GM23338 (cell line): ENCODE data around the gene LRRC3. TPM values are rescaled to one million over a fixed set of nuclear protein-coding genes. Genes with fewer than 3 reads are reported as not detected.

Source experiments
- ATAC-seq: fragments of 200-7000 bp; cut with Tn5 transposase; 3 replicates; pipeline ENCODE4 v1.9.1; 2020
- DNase-seq: peaks from one replicate; pipeline ENCODE4 v3.0.0-alpha.2; 2015; ENCODE audit warnings: low spot score
- H2AFZ ChIP-seq: fragments of 200-600 bp; sonication (generic); 2 replicates; pipeline ENCODE4 v1.8.0; 2016; ENCODE audit warnings: antibody characterized with exemption, mild to moderate bottlenecking, moderate library complexity
- H3F3A ChIP-seq: fragments of 200-600 bp; sonication (generic); replicated peaks from 2 replicates; pipeline ENCODE4 v1.8.0; 2017; ENCODE audit warnings: antibody characterized with exemption, mixed run types, low read depth
- H3K27ac ChIP-seq: fragments of 200-600 bp; sonication (generic); 2 replicates; pipeline ENCODE4 v1.6.1; 2016; ENCODE audit warnings: low read depth
- H3K27me3 ChIP-seq: fragments of 200-600 bp; sonication (generic); 2 replicates; pipeline ENCODE4 v1.8.0; 2016; ENCODE audit warnings: mild to moderate bottlenecking, mixed run types, moderate library complexity; ENCODE audit not compliant: insufficient read depth
- H3K36me3 ChIP-seq: fragments of 200-600 bp; sonication (generic); 2 replicates; pipeline ENCODE4 v1.8.0; 2016; ENCODE audit warnings: mild to moderate bottlenecking; ENCODE audit not compliant: insufficient read depth
- H3K4me1 ChIP-seq: fragments of 200-600 bp; sonication (generic); 2 replicates; pipeline ENCODE4 v1.8.0; 2016; ENCODE audit warnings: mild to moderate bottlenecking, moderate library complexity; ENCODE audit not compliant: insufficient read depth
- H3K4me2 ChIP-seq: fragments of 200-600 bp; sonication (generic); 2 replicates; pipeline ENCODE4 v1.7.1; 2017; ENCODE audit warnings: mixed run types
- H3K4me3 ChIP-seq: fragments of 200-600 bp; sonication (generic); 2 replicates; pipeline ENCODE4 v1.6.1; 2016; ENCODE audit warnings: mixed run types
- H3K79me2 ChIP-seq: fragments of 200-600 bp; sonication (generic); replicated peaks from 2 replicates; pipeline ENCODE4 v1.8.0; 2017; ENCODE audit warnings: mild to moderate bottlenecking; ENCODE audit not compliant: insufficient read depth
- H3K9me2 ChIP-seq: fragments of 200-600 bp; sonication (generic); 2 replicates; pipeline ENCODE4 v1.8.0; 2017; ENCODE audit not compliant: insufficient read depth
- H4K20me1 ChIP-seq: fragments of 200-600 bp; sonication (generic); replicated peaks from 2 replicates; pipeline ENCODE4 v1.8.0; 2017; ENCODE audit warnings: mild to moderate bottlenecking; ENCODE audit not compliant: insufficient read depth
- H3K27ac Mint-ChIP-seq: 2 replicates; pipeline ENCODE4 v1.8.0; 2020; ENCODE audit warnings: inconsistent platforms, mild to moderate bottlenecking, moderate library complexity, mixed read lengths
- H3K27me3 Mint-ChIP-seq: 3 replicates; pipeline ENCODE4 v1.8.0; 2022; ENCODE audit warnings: low read depth, mild to moderate bottlenecking, moderate library complexity, mixed read lengths, inconsistent platforms; ENCODE audit not compliant: insufficient read depth, poor library complexity
- H3K36me3 Mint-ChIP-seq: 3 replicates; pipeline ENCODE4 v1.8.0; 2021; ENCODE audit warnings: low read depth, mild to moderate bottlenecking, inconsistent platforms, moderate library complexity, mixed read lengths
- H3K4me1 Mint-ChIP-seq: 3 replicates; pipeline ENCODE4 v1.8.0; 2020; ENCODE audit warnings: mild to moderate bottlenecking, inconsistent platforms, mixed read lengths
- H3K4me3 Mint-ChIP-seq: 3 replicates; pipeline ENCODE4 v1.8.0; 2021; ENCODE audit warnings: moderate library complexity, mild to moderate bottlenecking, inconsistent platforms, mixed read lengths
- H3K9me3 Mint-ChIP-seq: 3 replicates; pipeline ENCODE4 v1.8.0; 2020; ENCODE audit warnings: moderate library complexity, mild to moderate bottlenecking, inconsistent platforms, mixed read lengths
- CTCF ChIP-seq, 2 experiments: fragments of 200-600 bp in 1 of 2; sonication (generic) in 1 of 2; conservative IDR thresholded peaks; 2 replicates each; pipeline versions ENCODE4 v1.5.1 to v1.6.1; 2016 to 2017; ENCODE audit warnings: antibody characterized with exemption in 2 of 2, low read depth in 2 of 2, mild to moderate bottlenecking in 2 of 2, moderate library complexity in 1 of 2
- ETS1 ChIP-seq: IDR thresholded peaks from 2 replicates; pipeline ENCODE4 v1.6.1; 2016; ENCODE audit warnings: antibody characterized with exemption
- EZH2 ChIP-seq: fragments of 200-600 bp; sonication (generic); IDR thresholded peaks from one replicate; pipeline ENCODE4 v1.8.0; 2017; ENCODE audit warnings: antibody characterized with exemption, mild to moderate bottlenecking, low read depth; ENCODE audit not compliant: unreplicated experiment
- EZH2phosphoT487 ChIP-seq: fragments of 200-600 bp; sonication (generic); IDR thresholded peaks from one replicate; pipeline ENCODE4 v1.8.1; 2018; ENCODE audit warnings: antibody characterized with exemption; ENCODE audit not compliant: unreplicated experiment
- NANOG ChIP-seq: IDR thresholded peaks from 2 replicates; pipeline ENCODE4 v1.6.1; 2016; ENCODE audit warnings: antibody characterized with exemption, borderline replicate concordance
- REST ChIP-seq: IDR thresholded peaks from one replicate; pipeline ENCODE4 v1.6.1; 2018; ENCODE audit warnings: antibody characterized with exemption; ENCODE audit not compliant: unreplicated experiment
- STAT1 ChIP-seq: IDR thresholded peaks from one replicate; pipeline ENCODE4 v1.6.1; 2016; ENCODE audit warnings: antibody characterized with exemption; ENCODE audit not compliant: unreplicated experiment
- ZNF114 ChIP-seq: fragments of 250-450 bp; sonication (Bioruptor Pico); IDR thresholded peaks from 2 replicates; pipeline ENCODE4 v1.5.0; 2020; ENCODE audit warnings: mild to moderate bottlenecking, moderate library complexity
- ZNF331 ChIP-seq: fragments of 250-450 bp; sonication (Bioruptor Pico); IDR thresholded peaks from 2 replicates; pipeline ENCODE4 v1.5.0; 2020; ENCODE audit warnings: low read depth, mild to moderate bottlenecking, moderate library complexity
- ZNF462 ChIP-seq: fragments of 250-450 bp; sonication (Bioruptor Pico); IDR thresholded peaks from 2 replicates; pipeline ENCODE4 v1.5.0; 2020; ENCODE audit warnings: mild to moderate bottlenecking, moderate library complexity
- polyA plus RNA-seq: library from polyadenylated mRNA; unstranded; fragments of >200 nt; fragmentation: Nextera tagmentation; extraction: Ambion mirVana; gene quantifications from 2 replicates; pipeline ENCODE4 v1.2.1, GENCODE V29; 2016
- total RNA-seq: library from RNA; depleted of rRNA; stranded (reverse); fragments of >200 nt; shearing (Covaris generic); gene quantifications from 2 replicates; pipeline ENCODE4 v1.2.3, GENCODE V29; 2014

LRRC3 gene
- total and polyA plus RNA-seq, 2 experiments from 2014 or later: 0.95 to 6.8 TPM

DNA sequence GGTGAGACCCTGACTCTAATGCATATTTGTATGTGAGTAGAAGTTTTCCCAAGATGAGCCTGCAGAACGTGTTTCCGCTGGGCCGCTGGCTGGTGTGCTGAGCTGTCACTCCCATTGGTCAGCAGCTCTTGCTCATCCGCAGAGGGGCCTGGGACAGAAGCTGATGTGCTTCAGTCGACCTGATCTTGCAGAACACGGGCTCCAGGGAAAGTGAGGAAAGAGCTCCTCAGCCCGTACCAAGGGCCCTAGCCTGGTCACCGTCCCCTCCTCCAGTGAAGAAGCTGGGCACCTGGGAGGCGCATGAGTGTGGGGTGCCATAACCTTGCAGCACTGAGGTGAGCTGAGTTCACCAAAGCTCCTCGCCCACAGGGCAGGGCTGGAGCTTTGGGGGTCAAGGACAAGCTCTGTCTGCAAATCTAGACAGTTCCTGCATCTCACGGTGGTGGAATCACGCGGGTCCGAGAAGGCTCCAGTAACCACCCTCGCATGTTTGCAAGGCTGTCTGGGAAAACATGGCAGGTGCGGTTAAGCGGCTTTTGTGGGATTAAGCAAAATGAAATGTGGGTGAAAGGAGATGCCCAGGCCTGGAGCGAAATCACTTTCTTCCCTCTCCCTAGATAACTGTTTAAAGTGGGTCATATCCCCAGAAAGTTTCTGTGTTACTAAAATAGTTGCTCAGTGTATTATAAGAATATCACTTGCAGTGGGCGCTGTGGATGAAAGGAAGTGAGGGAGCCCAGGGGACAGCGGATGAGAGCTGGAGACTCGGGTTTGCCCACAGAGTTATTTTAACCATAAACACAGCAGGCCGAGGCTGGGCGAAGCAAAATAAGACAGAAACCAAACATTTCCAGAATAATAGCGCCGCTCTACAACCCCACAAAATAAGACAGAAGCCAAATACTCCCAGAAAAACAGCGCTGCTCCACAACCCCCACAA, 33.1 kb upstream of the LRRC3 start (continued):
- no peak for TF ChIP-seq ZNF462 (CRISPR knock-in tag)
- no peak for TF ChIP-seq NANOG
- TF ChIP-seq ZNF331 (CRISPR knock-in tag): no peak
- TF ChIP-seq EZH2phosphoT487: no peak
- TF ChIP-seq STAT1: no peak

DNA sequence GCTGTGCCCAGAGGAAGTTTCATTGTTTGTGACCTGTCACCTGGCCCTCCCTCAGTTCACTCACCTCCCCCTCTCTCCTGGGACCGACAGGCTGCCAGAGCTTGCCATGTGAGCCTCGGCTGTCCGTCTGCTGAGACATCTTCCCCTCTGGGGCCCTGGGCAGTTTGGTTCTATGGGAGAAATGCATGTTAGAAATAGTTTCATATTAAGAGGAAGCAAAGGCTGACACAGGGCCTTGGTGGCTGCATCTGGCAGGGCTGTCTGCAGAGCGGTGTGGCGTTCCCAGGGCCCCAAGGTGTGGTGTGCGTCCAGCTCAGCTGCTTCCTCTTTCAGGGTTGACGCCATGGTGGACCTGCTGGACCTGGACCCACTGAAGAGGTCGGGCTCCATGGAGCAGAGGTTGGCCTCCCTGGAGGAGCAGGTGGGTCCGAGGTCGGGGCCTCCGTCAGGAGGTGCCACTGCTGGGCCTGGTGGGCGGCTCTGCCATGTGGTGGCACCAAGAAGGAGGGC, 31.9 kb upstream of the LRRC3 start:
- H4K20me1 ChIP-seq: no peaks in the 10 kb centered on the region
- no peak for DNase-seq
- H3K36me3 Mint-ChIP-seq: peaks cover 7% of the 10 kb centered on the region
- H3K36me3 ChIP-seq: no peaks in the 10 kb centered on the region
- H3K27ac Mint-ChIP-seq: no peak overlapping the region
- no peak overlapping the region for H3K27ac ChIP-seq
- no peaks in the 10 kb centered on the region for H3F3A ChIP-seq
- H3K4me1 Mint-ChIP-seq: peaks cover 3% of the 10 kb centered on the region; the same call in 1 of the 3 replicates
- H3K27me3 Mint-ChIP-seq: peaks cover 5% of the 10 kb centered on the region
- H3K9me2 ChIP-seq: no peaks in the 10 kb centered on the region
- H3K79me2 ChIP-seq: no peaks in the 10 kb centered on the region
- no peak overlapping the region for H3K4me3 ChIP-seq
- no peak overlapping the region for H2AFZ ChIP-seq
- H3K4me1 ChIP-seq: no peaks in the 10 kb centered on the region
- no peak overlapping the region for H3K4me3 Mint-ChIP-seq
- H3K27me3 ChIP-seq: no peaks in the 10 kb centered on the region
- H3K9me3 Mint-ChIP-seq: peaks cover 13% of the 10 kb centered on the region
- ATAC-seq: no peak
- H3K4me2 ChIP-seq: no peak overlapping the region
- TF ChIP-seq CTCF (conservative IDR thresholded peaks at IDR 0.05; ENCODE audit: low read depth in 2 of 2) (no peak), ZNF114 (CRISPR knock-in tag) (no peak), REST (no peak), ZNF331 (CRISPR knock-in tag) (no peak), ETS1 (no peak), EZH2 (no peak), STAT1 (no peak)
